Measurements from ENCODE around the gene PXMP4. TPM values are rescaled to one million over a fixed set of nuclear protein-coding genes. Genes with fewer than 3 reads are reported as not detected.
A peak's percentile ranks its signal among the peaks of the same experiment; 100 is the strongest.

PXMP4 gene
- total and polyA plus RNA-seq, 2 experiments from 2014 or later: 9.2 to 14.9 TPM

DNA sequence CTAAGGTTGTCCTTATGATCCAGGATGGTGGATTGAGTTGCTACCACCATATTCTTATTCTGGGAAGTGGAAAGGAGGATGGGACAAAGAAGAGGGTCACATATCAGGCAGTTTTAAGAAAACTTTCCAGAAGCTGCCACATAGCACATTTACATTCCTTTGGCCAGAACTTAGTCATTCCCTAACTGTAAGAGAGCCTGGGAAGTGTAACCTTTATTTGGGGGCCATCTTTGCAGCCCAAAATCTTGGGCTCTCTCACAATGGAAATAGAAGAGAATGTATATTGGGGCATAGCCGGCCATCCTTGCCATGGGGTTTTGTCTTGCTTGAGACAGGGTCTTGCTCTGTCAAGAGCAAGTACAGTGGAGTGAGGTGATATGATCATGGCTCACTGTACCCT is 20.1 kb upstream of the PXMP4 start:
- Histone ChIP-seq H3K27ac (no peak overlapping the region), H3K4me1 (ENCODE audit: low read depth) (no peaks in the 10 kb centered on the region), H3K4me3 (no peak overlapping the region), H3K9me3 (ENCODE audit: low read depth) (no peaks in the 10 kb centered on the region), H3K36me3 (no peaks in the 10 kb centered on the region), H3K27me3 (no peaks in the 10 kb centered on the region)
- TF ChIP-seq, protein P1, sequence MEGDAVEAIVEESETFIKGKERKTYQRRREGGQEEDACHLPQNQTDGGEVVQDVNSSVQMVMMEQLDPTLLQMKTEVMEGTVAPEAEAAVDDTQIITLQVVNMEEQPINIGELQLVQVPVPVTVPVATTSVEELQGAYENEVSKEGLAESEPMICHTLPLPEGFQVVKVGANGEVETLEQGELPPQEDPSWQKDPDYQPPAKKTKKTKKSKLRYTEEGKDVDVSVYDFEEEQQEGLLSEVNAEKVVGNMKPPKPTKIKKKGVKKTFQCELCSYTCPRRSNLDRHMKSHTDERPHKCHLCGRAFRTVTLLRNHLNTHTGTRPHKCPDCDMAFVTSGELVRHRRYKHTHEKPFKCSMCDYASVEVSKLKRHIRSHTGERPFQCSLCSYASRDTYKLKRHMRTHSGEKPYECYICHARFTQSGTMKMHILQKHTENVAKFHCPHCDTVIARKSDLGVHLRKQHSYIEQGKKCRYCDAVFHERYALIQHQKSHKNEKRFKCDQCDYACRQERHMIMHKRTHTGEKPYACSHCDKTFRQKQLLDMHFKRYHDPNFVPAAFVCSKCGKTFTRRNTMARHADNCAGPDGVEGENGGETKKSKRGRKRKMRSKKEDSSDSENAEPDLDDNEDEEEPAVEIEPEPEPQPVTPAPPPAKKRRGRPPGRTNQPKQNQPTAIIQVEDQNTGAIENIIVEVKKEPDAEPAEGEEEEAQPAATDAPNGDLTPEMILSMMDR (IDR thresholded peaks at IDR 0.05; ENCODE audit: low read depth, low read length): no peak
- no peak for DNase-seq (ENCODE audit: low read depth in 1 of 2, low spot score in 1 of 2)

DNA sequence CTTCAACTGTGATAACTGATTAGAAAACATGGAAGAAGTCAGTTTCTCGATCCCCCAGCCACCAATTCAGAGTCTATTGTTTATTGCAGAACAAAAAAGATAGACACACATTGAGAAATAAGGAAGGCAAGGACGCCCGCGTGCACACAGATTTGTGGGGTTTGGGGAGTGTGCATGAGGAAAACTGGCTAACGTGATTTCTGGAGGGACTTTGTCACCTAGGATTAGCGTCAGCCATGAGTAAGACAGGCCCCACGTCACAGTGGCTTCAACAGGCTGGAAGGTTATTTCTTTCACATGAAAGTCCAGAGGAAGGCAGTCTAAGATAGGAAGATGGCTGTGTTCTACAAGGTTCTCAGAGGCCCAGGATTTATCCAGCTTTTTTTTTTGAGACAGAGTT is 19.4 kb upstream of the PXMP4 start:
- no peak overlapping the region for H3K4me3 ChIP-seq
- TF ChIP-seq, protein P1 (IDR thresholded peaks at IDR 0.05; ENCODE audit: low read depth, low read length): no peak
- H3K36me3 ChIP-seq: no peaks in the 10 kb centered on the region
- H3K9me3 ChIP-seq (ENCODE audit: low read depth): no peaks in the 10 kb centered on the region
- H3K27me3 ChIP-seq: no peaks in the 10 kb centered on the region
- H3K27ac ChIP-seq: no peak overlapping the region
- no peaks in the 10 kb centered on the region for H3K4me1 ChIP-seq (ENCODE audit: low read depth)
- no peak for DNase-seq (ENCODE audit: low read depth in 1 of 2, low spot score in 1 of 2)

DNA sequence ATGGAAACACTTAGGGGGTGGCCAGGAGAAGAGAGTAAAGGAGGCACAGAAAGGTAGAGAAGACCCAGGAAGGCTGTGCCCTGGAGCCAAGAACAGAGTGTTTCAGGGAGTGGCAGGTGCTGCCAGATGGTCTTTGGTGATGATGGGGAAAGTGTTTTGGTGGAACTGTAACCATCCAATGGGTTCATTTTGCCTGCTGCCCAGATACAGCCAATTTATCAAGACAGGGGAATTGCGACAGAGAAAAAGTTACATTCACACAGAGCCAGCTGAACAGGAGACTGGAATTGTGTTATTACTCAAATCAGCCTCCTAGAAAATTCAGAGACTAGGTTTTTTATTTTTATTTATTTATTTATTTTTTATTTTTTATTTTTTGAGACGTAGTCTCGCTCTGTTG is 16.9 kb upstream of the PXMP4 start:
- H3K9me3 ChIP-seq (ENCODE audit: low read depth): no peaks in the 10 kb centered on the region
- no peak overlapping the region for H3K27ac ChIP-seq
- no peaks in the 10 kb centered on the region for H3K27me3 ChIP-seq
- H3K36me3 ChIP-seq: no peaks in the 10 kb centered on the region
- no peak for DNase-seq (ENCODE audit: low read depth in 1 of 2, low spot score in 1 of 2)
- H3K4me1 ChIP-seq (ENCODE audit: low read depth): peaks cover 6% of the 10 kb centered on the region
- TF ChIP-seq, protein P1 (IDR thresholded peaks at IDR 0.05; ENCODE audit: low read depth, low read length): no peak
- no peak overlapping the region for H3K4me3 ChIP-seq

DNA sequence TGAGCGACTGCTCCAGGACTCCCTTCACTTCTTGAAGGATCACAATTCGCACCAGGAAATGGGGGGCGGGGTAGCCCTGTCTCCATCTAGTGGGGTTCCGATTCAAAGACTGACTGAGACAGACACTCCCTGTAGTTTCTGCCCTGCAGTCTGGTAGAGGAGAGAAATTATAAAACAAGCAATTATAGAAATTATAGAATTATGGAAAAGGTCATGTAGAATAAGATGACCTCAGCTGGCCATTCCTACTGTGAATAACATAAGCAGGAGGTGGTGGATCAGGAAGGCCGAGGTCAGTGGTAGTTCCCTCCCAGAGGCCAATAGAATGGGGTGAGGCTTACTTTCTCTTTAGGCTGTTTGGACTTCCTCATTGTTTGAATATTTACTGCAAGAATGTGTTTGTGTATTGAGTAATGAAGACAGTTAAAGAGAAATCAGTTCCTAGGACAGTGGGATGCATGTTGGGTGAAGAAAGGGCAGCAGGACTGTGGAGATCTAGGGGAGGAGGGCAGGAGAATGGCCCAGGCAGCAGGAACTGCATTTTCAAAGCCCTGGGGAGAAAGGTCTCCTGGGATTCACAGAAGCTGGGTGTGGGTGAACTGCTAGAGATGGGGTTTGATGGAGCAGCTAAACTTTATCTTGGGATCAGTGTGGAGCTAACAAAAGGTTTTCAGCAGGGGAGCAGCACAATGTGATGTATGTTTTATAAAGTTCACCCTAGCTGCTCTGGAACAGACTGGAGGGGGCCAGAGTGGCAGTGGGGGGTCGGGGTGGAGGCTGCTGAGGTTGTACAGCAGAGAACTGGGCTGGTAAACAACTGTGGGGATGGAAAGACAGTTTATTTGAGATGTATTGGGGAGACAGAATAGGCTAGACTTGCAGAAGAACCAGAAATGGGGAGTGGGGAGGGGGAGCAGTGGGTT is 13.8 kb upstream of the PXMP4 start:
- H3K27me3 ChIP-seq: no peaks in the 10 kb centered on the region
- TF ChIP-seq, protein P1 (IDR thresholded peaks at IDR 0.05; ENCODE audit: low read depth, low read length): no peak
- DNase-seq (ENCODE audit: low read depth in 1 of 2, low spot score in 1 of 2): peak in 1 of 2 donors; percentile 84
- no peaks in the 10 kb centered on the region for H3K9me3 ChIP-seq (ENCODE audit: low read depth)
- no peaks in the 10 kb centered on the region for H3K36me3 ChIP-seq
- H3K27ac ChIP-seq: peak overlapping the region; percentile 43
- H3K4me1 ChIP-seq (ENCODE audit: low read depth): peaks cover 6% of the 10 kb centered on the region
- no peak overlapping the region for H3K4me3 ChIP-seq

DNA sequence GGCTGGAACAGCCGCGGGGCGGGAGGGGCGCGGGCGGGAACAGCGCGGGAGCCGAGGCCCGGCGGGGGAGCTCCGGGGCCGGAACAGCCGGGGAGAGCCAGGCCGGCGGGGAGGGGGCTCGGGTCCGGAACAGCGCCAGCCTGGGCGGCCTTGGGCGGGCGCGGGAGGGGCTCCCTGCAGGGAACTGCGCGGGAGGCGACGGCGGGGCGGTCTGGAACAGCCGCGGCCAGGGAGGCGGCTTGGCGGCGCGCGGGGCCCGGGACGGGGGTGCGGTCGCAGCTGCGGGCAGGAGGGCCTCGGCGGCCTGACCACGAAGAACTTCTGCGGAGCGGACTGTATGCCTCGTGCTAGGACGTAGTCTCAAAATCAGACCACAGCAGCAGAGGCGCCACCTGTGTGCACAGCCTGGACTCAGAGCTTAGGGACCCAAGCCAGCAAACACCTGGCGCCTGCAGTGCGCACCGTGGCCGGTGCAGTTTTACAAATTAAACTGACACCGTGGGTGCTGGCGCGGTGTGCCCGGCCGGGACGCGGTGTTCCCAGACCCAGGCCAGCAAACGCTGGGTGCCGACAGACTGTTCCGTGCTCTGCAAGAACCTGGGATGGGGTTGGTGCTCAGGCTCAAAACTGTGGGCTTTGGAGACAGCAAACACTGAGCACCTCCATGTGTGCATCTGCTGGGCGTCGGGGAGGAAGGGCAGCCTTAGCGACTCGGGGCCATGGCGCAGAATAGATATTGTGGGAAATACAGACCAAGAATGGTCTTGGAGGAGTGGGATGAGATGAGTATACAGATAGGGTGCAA is 12.3 kb upstream of the PXMP4 start:
- Histone ChIP-seq H3K4me1 (ENCODE audit: low read depth) (peaks cover 6% of the 10 kb centered on the region), H3K36me3 (no peaks in the 10 kb centered on the region), H3K27me3 (no peaks in the 10 kb centered on the region), H3K4me3 (peak overlapping the region; percentile 30), H3K9me3 (ENCODE audit: low read depth) (no peaks in the 10 kb centered on the region), H3K27ac (peak overlapping the region; percentile 81)
- no peak for DNase-seq (ENCODE audit: low read depth in 1 of 2, low spot score in 1 of 2)
- TF ChIP-seq, protein P1 (IDR thresholded peaks at IDR 0.05; ENCODE audit: low read depth, low read length): no peak
